Skeletal muscle tissue (tissue), 4 donors: ENCODE data around the gene NTN3. TPM values are rescaled to one million over a fixed set of nuclear protein-coding genes. Genes with fewer than 3 reads are reported as not detected.
A peak's percentile ranks its signal among the peaks of the same experiment; 100 is the strongest.

ENCODE experiments used
- H3K27ac ChIP-seq: one replicate; pipeline ENCODE4 v1.7.0; 2013; ENCODE audit warnings: mild to moderate bottlenecking, low read depth, low read length, inconsistent platforms
- H3K27me3 ChIP-seq, 3 donors: one replicate each; pipeline ENCODE4 v1.7.0; 2013; ENCODE audit warnings: low read length in 3 of 3; ENCODE audit not compliant: control insufficient read depth in 3 of 3, insufficient read depth in 3 of 3
- H3K36me3 ChIP-seq, 3 donors: one replicate each; pipeline ENCODE4 v1.7.0; 2013; ENCODE audit warnings: low read length in 3 of 3; ENCODE audit not compliant: control insufficient read depth in 3 of 3, insufficient read depth in 3 of 3
- H3K4me1 ChIP-seq, 3 donors: one replicate each; pipeline ENCODE4 v1.7.0; 2013; ENCODE audit warnings: low read length in 3 of 3, mild to moderate bottlenecking in 3 of 3; ENCODE audit not compliant: control insufficient read depth in 3 of 3, insufficient read depth in 3 of 3
- H3K4me3 ChIP-seq, 3 donors: one replicate each; pipeline ENCODE4 v1.7.0; 2013; ENCODE audit warnings: low read length in 3 of 3
- H3K9ac ChIP-seq, 3 donors: one replicate each; pipeline ENCODE4 v1.7.0; 2013; ENCODE audit warnings: low read length in 3 of 3, mild to moderate bottlenecking in 3 of 3, moderate library complexity in 2 of 3, low read depth in 1 of 3
- H3K9me3 ChIP-seq, 3 donors: one replicate each; pipeline ENCODE4 v1.7.0; 2013; ENCODE audit warnings: low read length in 3 of 3; ENCODE audit not compliant: control insufficient read depth in 3 of 3
- total RNA-seq: library from RNA; depleted of rRNA; stranded (reverse); fragments of >200 nt; gene quantifications from one replicate; pipeline ENCODE4 v1.2.3, GENCODE V29; 2014
- donor health status: Osteomylitis.

NTN3 gene
- total RNA-seq, 1 donor from 2014 or later, result 5.2 TPM

DNA sequence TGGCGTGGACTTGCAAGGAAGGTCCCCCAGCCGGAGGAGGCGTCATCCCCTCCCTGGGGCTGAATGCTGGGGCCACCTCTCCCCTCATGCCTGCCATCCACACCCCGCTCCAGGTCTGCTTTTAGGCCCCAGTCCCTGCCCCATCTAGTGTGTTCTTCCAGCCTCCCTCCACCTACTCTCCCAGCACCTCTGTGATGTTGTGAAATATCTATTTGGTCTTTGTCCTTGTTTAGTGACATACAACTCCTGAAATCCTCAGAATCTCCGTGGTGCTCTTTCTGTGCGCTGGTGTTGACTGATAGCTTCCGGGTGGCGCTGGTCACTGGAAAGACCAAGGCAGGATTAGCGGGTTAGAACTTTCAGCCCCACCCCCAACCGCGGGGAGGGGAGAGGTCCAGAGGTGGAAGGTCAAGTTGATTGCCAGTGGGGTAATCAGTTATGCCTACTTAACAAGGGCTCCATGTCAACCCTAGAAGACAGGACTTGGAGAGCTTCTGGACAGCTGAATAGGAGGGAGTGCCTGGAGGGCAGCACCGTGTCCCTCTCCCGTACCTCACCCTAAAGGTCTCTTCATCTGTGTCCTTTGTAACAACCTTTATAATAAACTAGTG, 13.9 kb downstream of the NTN3 start:
- Histone ChIP-seq H3K4me1 (peaks cover 40 to 57% (median 52%) of the 10 kb centered on the region in 3 donors), H3K27me3 (no peaks in the 10 kb centered on the region), H3K9ac (peak overlapping the region in 2 of 3 donors; percentile 11 to 83), H3K36me3 (no peaks in the 10 kb centered on the region), H3K4me3 (no peak overlapping the region), H3K9me3 (no peaks in the 10 kb centered on the region), H3K27ac (no peak overlapping the region)

- Histone ChIP-seq H3K9ac (peak overlapping the region in 1 of 3 donors; percentile 62), H3K4me1 (peaks cover 40 to 57% (median 52%) of the 10 kb centered on the region in 3 donors), H3K36me3 (no peaks in the 10 kb centered on the region), H3K4me3 (no peak overlapping the region), H3K27me3 (no peaks in the 10 kb centered on the region), H3K9me3 (no peaks in the 10 kb centered on the region), H3K27ac (no peak overlapping the region)
These were observed 14.9 kb downstream of the NTN3 start for GRCh38 chr16:2485811-2486507.

DNA sequence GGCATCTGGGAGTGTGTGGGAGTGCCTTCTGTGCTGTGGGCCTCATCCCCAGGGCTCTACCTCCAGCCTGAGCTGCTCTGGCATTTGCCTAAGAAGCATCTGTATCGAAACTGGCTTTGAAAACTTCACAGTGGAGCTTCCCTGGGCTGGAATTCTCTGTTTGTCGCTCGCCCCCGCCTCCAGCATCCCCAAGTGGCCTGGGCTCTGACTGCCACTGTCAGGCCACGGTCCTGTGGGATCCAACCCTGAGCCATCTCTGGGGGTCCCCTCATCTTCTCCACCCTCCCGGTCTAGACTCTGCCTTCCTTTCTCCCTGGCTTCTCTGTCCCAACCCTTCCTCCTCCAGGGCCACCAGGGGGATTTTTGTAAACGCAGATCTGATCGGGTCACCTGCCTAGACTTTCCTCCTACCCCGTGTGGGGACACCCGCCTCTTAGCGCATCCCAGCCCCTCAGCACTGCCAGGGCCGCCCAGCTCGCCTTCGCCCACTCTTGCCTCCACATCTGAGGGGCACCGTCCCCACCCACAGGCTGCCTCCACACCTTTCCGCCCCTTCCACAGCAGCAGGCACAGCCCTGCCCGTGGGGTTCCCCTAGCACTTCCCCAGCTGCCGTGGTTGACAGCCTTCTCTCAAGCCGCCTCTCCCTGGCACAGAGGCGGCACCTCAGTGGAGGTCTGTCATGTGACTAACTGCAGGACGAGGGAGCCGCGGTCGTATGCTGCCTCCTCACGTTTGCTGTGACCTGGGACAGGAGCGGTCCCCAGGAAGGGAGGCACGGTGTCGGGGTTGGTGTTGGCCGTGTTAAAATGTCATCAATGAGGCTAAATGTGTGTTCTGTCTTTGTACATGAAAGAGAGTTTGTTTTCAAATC, 15.8 kb downstream of the NTN3 start:
- Histone ChIP-seq H3K27me3 (no peaks in the 10 kb centered on the region), H3K36me3 (no peaks in the 10 kb centered on the region), H3K27ac (no peak overlapping the region), H3K9me3 (no peaks in the 10 kb centered on the region), H3K4me1 (peaks cover 40 to 53% (median 52%) of the 10 kb centered on the region in 3 donors), H3K4me3 (peak overlapping the region in 1 of 3 donors; percentile 3), H3K9ac (peak overlapping the region; percentile 45 to 62 (median 51))

DNA sequence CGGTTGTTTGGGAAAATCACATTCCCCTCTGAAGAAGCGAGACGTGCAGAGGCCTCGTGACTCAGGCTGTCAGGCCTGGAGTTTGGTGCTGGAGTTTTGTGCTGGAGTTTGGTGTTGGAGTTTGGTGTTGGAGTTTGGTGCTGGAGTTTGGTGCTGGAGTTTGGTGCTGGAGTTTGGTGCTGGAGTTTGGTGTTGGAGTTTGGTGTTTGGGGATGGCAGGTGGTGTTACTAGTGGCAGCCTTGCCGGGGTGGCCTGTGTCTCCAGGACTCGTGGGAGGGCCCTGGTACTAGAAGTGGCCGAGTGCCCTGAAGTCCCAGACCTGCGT, 16.4 kb downstream of the NTN3 start:
- Histone ChIP-seq H3K9ac (peak overlapping the region in 2 of 3 donors; percentile 45 to 62), H3K27ac (no peak overlapping the region), H3K9me3 (no peaks in the 10 kb centered on the region), H3K27me3 (no peaks in the 10 kb centered on the region), H3K36me3 (no peaks in the 10 kb centered on the region), H3K4me3 (no peak overlapping the region), H3K4me1 (peaks cover 34 to 47% (median 46%) of the 10 kb centered on the region in 3 donors)

GRCh38 chr16:2487903-2488531, 16.9 kb downstream of the NTN3 start:
- Histone ChIP-seq H3K27ac (no peak overlapping the region), H3K9me3 (no peaks in the 10 kb centered on the region), H3K4me3 (no peak overlapping the region), H3K9ac (peak overlapping the region in 1 of 3 donors; percentile 62), H3K36me3 (no peaks in the 10 kb centered on the region), H3K27me3 (no peaks in the 10 kb centered on the region), H3K4me1 (peaks cover 29 to 42% (median 41%) of the 10 kb centered on the region in 3 donors)

- H3K36me3 ChIP-seq, result no peaks in the 10 kb centered on the region
- H3K27me3 ChIP-seq, result no peaks in the 10 kb centered on the region
- no peak overlapping the region for H3K4me3 ChIP-seq
- no peak overlapping the region for H3K9ac ChIP-seq
- peaks cover 13 to 26% (median 25%) of the 10 kb centered on the region in 3 donors for H3K4me1 ChIP-seq
- H3K27ac ChIP-seq, result no peak overlapping the region
- H3K9me3 ChIP-seq, result no peaks in the 10 kb centered on the region
These were observed 18.5 kb downstream of the NTN3 start for GRCh38 chr16:2489581-2489980.

DNA sequence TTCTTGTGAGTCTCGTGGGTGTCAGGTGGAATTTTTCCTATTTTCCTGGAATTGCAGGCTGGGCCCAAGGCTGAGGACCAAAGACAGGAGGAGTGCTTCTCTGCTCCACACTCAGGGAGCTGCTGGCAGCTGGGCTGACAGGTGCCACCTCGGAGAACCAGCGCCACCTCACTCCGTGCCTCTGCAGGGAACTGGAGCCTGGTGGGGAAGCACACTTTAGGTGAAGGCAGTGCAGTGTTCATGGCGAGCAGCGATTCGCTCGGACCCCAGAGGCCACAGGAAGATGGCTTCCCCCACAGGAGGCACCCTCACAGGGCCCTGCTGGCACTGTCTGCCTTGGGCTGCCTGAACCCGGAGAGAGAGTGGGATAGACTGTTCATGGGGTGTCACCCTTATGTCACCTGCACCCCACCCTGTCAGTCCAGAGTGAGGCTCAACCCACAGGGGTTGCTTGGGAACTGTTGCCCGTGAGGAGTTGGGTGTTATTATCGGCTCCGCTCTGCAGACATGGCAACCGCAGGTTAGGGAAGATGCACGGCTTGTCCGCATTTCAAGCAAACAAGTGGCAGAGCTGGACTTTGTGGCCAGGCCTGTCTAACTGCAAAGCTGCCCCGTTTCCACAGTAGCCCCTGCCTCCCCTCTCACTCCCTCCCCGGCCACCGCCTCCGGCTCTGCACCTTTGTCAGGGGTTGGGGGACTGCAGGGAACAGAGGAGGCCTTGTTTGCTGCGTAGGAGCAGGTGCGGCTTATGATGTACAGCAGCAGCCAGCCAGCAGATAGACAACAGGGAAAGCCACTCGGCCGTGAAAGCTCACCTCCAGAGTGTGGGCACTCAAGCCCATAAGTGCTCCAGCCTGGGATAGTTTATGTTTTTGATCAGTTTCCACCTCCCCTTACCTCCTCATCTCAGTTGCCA, 19.4 kb downstream of the NTN3 start:
- H3K4me3 ChIP-seq, result no peak overlapping the region
- H3K27me3 ChIP-seq, result no peaks in the 10 kb centered on the region
- H3K36me3 ChIP-seq, result no peaks in the 10 kb centered on the region
- H3K27ac ChIP-seq, result no peak overlapping the region
- no peak overlapping the region for H3K9ac ChIP-seq
- no peaks in the 10 kb centered on the region for H3K9me3 ChIP-seq
- peaks cover 9 to 18% (median 18%) of the 10 kb centered on the region in 3 donors for H3K4me1 ChIP-seq

GRCh38 chr16:2492292-2492691, 21.2 kb downstream of the NTN3 start:
- peaks cover 10 to 16% (median 12%) of the 10 kb centered on the region in 3 donors for H3K4me1 ChIP-seq
- H3K4me3 ChIP-seq, result no peak overlapping the region
- no peaks in the 10 kb centered on the region for H3K27me3 ChIP-seq
- H3K9ac ChIP-seq, result no peak overlapping the region
- no peak overlapping the region for H3K27ac ChIP-seq
- peaks cover 5 to 10% (median 9%) of the 10 kb centered on the region in 3 donors for H3K36me3 ChIP-seq
- no peaks in the 10 kb centered on the region for H3K9me3 ChIP-seq

- Histone ChIP-seq H3K27me3 (no peaks in the 10 kb centered on the region), H3K9me3 (no peaks in the 10 kb centered on the region), H3K4me3 (no peak overlapping the region), H3K36me3 (peaks cover 5 to 10% (median 9%) of the 10 kb centered on the region in 3 donors), H3K27ac (no peak overlapping the region), H3K4me1 (peaks cover 19 to 22% (median 20%) of the 10 kb centered on the region in 3 donors), H3K9ac (no peak overlapping the region)
These were observed 22.5 kb downstream of the NTN3 start for GRCh38 chr16:2493605-2494004.
